ENCODE measurements around the gene PPP1R12B. TPM values are rescaled to one million over a fixed set of nuclear protein-coding genes. Genes with fewer than 3 reads are reported as not detected.
"Not testable (repeated sequence)": the region's sequence is repeated elsewhere in the genome, so short reads cannot be mapped to it uniquely, and the experiment has no call there.

Gene PPP1R12B
- total and polyA plus RNA-seq, 2 experiments from 2014 or later, result 13.2 to 13.8 TPM

DNA sequence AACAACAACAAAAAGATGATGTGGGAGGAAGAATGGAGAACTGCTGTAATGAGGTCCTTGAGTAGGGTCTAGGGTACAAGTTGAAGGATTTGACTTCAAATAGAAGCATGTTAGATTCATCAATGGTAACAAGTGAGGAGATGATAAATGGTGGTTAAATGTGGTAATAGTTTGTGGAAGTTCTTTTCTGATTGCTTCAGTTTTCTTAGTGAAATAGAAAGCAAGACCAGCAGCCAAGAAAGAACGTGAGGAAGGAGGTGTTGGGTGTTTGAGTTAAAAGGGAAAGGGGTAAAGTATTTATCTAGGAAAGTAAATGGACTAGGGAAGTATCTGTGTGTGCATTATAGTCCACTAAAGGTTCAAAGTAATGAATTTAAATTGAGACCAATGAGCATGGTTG, 177.6 kb downstream of the PPP1R12B start:
- H3K9me3 Mint-ChIP-seq, result not testable (repeated sequence)

DNA sequence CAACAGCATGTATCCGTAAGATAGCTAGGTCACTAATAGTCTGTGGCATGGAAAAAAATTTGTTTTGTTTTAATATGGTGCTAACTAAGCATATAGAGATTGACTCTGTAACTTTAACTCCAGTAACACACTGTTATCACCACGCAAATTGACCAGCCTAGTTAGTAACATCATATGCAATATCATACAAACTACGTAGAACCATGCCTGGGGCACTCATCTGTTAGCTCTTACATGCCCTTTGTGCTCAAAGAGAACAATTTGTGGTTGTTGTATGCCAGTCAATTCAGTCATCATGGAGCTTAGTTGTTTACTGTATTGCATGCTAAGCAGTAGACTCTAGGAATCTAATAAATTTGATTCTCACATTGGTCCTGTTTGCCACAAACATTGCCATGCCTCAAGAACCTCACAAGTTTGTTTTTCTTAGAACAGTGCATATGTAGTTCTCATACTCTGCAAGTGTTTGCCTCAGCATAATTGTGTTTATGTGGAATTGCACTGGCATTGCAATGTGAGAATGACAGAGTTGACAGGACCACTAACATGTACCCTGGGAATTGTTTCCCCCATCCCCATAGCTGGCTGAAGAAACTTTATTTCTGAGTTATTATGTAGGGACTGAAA, 179.7 kb downstream of the PPP1R12B start:
- H4K20me1 ChIP-seq (replicated peaks; ENCODE audit: insufficient read depth); H3K36me3 ChIP-seq (ENCODE audit: insufficient read depth); H3K4me1 ChIP-seq (ENCODE audit: insufficient read depth); H3K36me3 Mint-ChIP-seq (ENCODE audit: low read depth); H3K9me2 ChIP-seq (ENCODE audit: insufficient read depth); H3K27me3 Mint-ChIP-seq (ENCODE audit: insufficient read depth, low read depth, poor library complexity); H3K4me3 ChIP-seq; H3K4me2 ChIP-seq; H3K79me2 ChIP-seq (replicated peaks; ENCODE audit: insufficient read depth); ATAC-seq; DNase-seq (ENCODE audit: low spot score); H3K27me3 ChIP-seq (ENCODE audit: insufficient read depth); H3K9me3 Mint-ChIP-seq; H3K27ac ChIP-seq (ENCODE audit: low read depth); H3K27ac Mint-ChIP-seq; H2AFZ ChIP-seq; H3F3A ChIP-seq (replicated peaks; ENCODE audit: low read depth); H3K4me3 Mint-ChIP-seq: not testable (repeated sequence)
- peaks cover 11% of the 10 kb centered on the region for H3K4me1 Mint-ChIP-seq

More for the DNA sequence above, 177.6 kb downstream of the PPP1R12B start:
- H3K27ac ChIP-seq (ENCODE audit: low read depth); H3K4me1 ChIP-seq (ENCODE audit: insufficient read depth); H3K27ac Mint-ChIP-seq; H3K9me2 ChIP-seq (ENCODE audit: insufficient read depth); ATAC-seq; H3K4me2 ChIP-seq; H3K27me3 ChIP-seq (ENCODE audit: insufficient read depth); H3K4me1 Mint-ChIP-seq; H3K4me3 Mint-ChIP-seq; DNase-seq (ENCODE audit: low spot score); H2AFZ ChIP-seq; H3K27me3 Mint-ChIP-seq (ENCODE audit: insufficient read depth, low read depth, poor library complexity); H3K79me2 ChIP-seq (replicated peaks; ENCODE audit: insufficient read depth); H4K20me1 ChIP-seq (replicated peaks; ENCODE audit: insufficient read depth); H3K36me3 ChIP-seq (ENCODE audit: insufficient read depth); H3F3A ChIP-seq (replicated peaks; ENCODE audit: low read depth); H3K36me3 Mint-ChIP-seq (ENCODE audit: low read depth); H3K4me3 ChIP-seq: not testable (repeated sequence)

DNA sequence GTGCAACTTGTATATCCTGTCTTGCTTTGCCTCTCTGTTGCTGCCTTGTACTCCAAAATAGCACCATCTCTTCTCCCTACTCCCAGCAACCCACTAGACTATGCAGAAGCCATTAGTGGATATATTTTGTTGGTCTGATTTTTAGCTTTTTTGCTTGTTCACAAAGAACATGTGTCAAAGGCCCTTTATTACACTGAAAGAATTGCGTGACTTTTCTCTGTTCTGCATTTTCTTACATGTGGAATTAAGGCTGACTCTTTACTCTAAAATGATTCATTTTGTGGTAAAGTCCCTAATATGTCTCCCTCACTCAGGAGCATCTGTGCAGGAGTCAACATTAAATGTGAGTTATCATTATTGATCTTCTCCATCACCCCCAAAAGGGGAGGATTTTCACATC, 182.2 kb downstream of the PPP1R12B start:
- not testable (repeated sequence) for H3K27me3 Mint-ChIP-seq (ENCODE audit: insufficient read depth, low read depth, poor library complexity); H3K36me3 Mint-ChIP-seq (ENCODE audit: low read depth); H3K4me1 ChIP-seq (ENCODE audit: insufficient read depth); H3K9me2 ChIP-seq (ENCODE audit: insufficient read depth); H3K36me3 ChIP-seq (ENCODE audit: insufficient read depth); H4K20me1 ChIP-seq (replicated peaks; ENCODE audit: insufficient read depth); H3K27ac Mint-ChIP-seq; ATAC-seq; H3K4me3 Mint-ChIP-seq; H3K4me3 ChIP-seq; H3F3A ChIP-seq (replicated peaks; ENCODE audit: low read depth); H3K9me3 Mint-ChIP-seq; H3K79me2 ChIP-seq (replicated peaks; ENCODE audit: insufficient read depth); H2AFZ ChIP-seq; H3K27ac ChIP-seq (ENCODE audit: low read depth); H3K27me3 ChIP-seq (ENCODE audit: insufficient read depth); H3K4me2 ChIP-seq; DNase-seq (ENCODE audit: low spot score)
- H3K4me1 Mint-ChIP-seq, result peaks cover 11% of the 10 kb centered on the region

DNA sequence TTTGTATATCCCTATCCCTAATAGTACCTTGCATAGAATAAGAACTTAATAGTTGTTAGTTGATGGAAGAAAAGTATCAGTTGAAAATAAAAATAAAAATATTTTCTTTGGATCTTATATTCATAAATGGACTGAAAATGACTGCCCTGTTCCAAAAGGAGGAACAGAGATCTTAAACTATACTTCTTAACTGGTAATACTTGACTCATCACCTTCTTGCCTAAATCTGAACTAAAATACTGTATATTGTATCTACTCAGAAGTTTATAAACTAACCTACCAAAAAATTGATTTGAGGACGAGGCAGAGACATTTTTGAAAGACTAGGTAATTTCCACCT, 182.9 kb downstream of the PPP1R12B start:
- H3K27ac Mint-ChIP-seq, result peak overlapping the region; percentile 15; the same call in 1 of the 2 replicates
- no peak overlapping the region for H3K4me2 ChIP-seq
- TF ChIP-seq JUNB (IDR thresholded peaks at IDR 0.05; ENCODE audit: unreplicated experiment) (no peak), NANOG (IDR thresholded peaks at IDR 0.05; ENCODE audit: borderline replicate concordance) (no peak), ZNF114 (CRISPR knock-in tag; IDR thresholded peaks at IDR 0.05) (no peak), CREB1 (CRISPR knock-in tag; IDR thresholded peaks at IDR 0.05; ENCODE audit: low read depth) (no peak), POLR2AphosphoS5 (IDR thresholded peaks at IDR 0.05; ENCODE audit: low read depth) (no peak), EZH2phosphoT487 (IDR thresholded peaks at IDR 0.05; ENCODE audit: unreplicated experiment) (no peak)
- TF ChIP-seq, protein P1, sequence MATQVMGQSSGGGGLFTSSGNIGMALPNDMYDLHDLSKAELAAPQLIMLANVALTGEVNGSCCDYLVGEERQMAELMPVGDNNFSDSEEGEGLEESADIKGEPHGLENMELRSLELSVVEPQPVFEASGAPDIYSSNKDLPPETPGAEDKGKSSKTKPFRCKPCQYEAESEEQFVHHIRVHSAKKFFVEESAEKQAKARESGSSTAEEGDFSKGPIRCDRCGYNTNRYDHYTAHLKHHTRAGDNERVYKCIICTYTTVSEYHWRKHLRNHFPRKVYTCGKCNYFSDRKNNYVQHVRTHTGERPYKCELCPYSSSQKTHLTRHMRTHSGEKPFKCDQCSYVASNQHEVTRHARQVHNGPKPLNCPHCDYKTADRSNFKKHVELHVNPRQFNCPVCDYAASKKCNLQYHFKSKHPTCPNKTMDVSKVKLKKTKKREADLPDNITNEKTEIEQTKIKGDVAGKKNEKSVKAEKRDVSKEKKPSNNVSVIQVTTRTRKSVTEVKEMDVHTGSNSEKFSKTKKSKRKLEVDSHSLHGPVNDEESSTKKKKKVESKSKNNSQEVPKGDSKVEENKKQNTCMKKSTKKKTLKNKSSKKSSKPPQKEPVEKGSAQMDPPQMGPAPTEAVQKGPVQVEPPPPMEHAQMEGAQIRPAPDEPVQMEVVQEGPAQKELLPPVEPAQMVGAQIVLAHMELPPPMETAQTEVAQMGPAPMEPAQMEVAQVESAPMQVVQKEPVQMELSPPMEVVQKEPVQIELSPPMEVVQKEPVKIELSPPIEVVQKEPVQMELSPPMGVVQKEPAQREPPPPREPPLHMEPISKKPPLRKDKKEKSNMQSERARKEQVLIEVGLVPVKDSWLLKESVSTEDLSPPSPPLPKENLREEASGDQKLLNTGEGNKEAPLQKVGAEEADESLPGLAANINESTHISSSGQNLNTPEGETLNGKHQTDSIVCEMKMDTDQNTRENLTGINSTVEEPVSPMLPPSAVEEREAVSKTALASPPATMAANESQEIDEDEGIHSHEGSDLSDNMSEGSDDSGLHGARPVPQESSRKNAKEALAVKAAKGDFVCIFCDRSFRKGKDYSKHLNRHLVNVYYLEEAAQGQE (IDR thresholded peaks at IDR 0.05; ENCODE audit: unreplicated experiment), result no peak
- TF ChIP-seq, protein P2, sequence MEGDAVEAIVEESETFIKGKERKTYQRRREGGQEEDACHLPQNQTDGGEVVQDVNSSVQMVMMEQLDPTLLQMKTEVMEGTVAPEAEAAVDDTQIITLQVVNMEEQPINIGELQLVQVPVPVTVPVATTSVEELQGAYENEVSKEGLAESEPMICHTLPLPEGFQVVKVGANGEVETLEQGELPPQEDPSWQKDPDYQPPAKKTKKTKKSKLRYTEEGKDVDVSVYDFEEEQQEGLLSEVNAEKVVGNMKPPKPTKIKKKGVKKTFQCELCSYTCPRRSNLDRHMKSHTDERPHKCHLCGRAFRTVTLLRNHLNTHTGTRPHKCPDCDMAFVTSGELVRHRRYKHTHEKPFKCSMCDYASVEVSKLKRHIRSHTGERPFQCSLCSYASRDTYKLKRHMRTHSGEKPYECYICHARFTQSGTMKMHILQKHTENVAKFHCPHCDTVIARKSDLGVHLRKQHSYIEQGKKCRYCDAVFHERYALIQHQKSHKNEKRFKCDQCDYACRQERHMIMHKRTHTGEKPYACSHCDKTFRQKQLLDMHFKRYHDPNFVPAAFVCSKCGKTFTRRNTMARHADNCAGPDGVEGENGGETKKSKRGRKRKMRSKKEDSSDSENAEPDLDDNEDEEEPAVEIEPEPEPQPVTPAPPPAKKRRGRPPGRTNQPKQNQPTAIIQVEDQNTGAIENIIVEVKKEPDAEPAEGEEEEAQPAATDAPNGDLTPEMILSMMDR (conservative IDR thresholded peaks at IDR 0.05; ENCODE audit: low read depth in 2 of 2), result no peak
- TF ChIP-seq, protein P3, sequence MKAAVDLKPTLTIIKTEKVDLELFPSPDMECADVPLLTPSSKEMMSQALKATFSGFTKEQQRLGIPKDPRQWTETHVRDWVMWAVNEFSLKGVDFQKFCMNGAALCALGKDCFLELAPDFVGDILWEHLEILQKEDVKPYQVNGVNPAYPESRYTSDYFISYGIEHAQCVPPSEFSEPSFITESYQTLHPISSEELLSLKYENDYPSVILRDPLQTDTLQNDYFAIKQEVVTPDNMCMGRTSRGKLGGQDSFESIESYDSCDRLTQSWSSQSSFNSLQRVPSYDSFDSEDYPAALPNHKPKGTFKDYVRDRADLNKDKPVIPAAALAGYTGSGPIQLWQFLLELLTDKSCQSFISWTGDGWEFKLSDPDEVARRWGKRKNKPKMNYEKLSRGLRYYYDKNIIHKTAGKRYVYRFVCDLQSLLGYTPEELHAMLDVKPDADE (IDR thresholded peaks at IDR 0.05), result no peak

More for the DNA sequence above, 182.9 kb downstream of the PPP1R12B start:
- DNase-seq (ENCODE audit: low spot score), result no peak
- Histone ChIP-seq H3K27me3 (ENCODE audit: insufficient read depth) (no peaks in the 10 kb centered on the region), H2AFZ (no peak overlapping the region), H3K79me2 (replicated peaks; ENCODE audit: insufficient read depth) (no peaks in the 10 kb centered on the region), H3K36me3 (ENCODE audit: insufficient read depth) (no peaks in the 10 kb centered on the region), H3K4me1 (ENCODE audit: insufficient read depth) (no peaks in the 10 kb centered on the region), H3F3A (replicated peaks; ENCODE audit: low read depth) (no peaks in the 10 kb centered on the region), H3K9me2 (ENCODE audit: insufficient read depth) (no peaks in the 10 kb centered on the region), H4K20me1 (replicated peaks; ENCODE audit: insufficient read depth) (no peaks in the 10 kb centered on the region; the same call in 1 of the 2 replicates), H3K27ac (ENCODE audit: low read depth) (no peak overlapping the region), H3K4me3 (no peak overlapping the region)
- Mint-ChIP-seq H3K4me1 (peaks cover 11% of the 10 kb centered on the region), H3K4me3 (no peak overlapping the region), H3K36me3 (ENCODE audit: low read depth) (no peaks in the 10 kb centered on the region), H3K27me3 (ENCODE audit: insufficient read depth, low read depth, poor library complexity) (peaks cover 3% of the 10 kb centered on the region), H3K9me3 (no peaks in the 10 kb centered on the region)
- ATAC-seq, result no peak
